MCF 10A (cell line): ENCODE results near the gene CCDC148. TPM values are rescaled to one million over a fixed set of nuclear protein-coding genes. Genes with fewer than 3 reads are reported as not detected.

Experiments used
- BruUV-seq: library from RNA; stranded (reverse); fragments of 400-500 nt; replicated peaks from 2 replicates; lab custom pipeline; 2021; lab: Mats Ljungman, UMichigan
- CTCF ChIA-PET: fragments of 300-600 bp; sonication (Branson Sonifier 250); formaldehyde crosslinking; extraction: SDS; loops from one replicate; lab custom pipeline; 2021; ENCODE audit warnings: antibody characterized with exemption, inconsistent platforms; lab: Yijun Ruan, JAX
- POLR2A ChIA-PET: fragments of 300-600, 350-650 bp; sonication (Branson Sonifier 250); formaldehyde crosslinking; extraction: SDS; loops from one replicate; lab custom pipeline; 2020; ENCODE audit warnings: antibody characterized with exemption, inconsistent platforms; lab: Yijun Ruan, JAX
- DNase-seq: peaks from one replicate; pipeline ENCODE4 v3.0.0-alpha.2; 2018; ENCODE audit not compliant: unreplicated experiment
- H3K27ac Mint-ChIP-seq: one replicate; pipeline ENCODE4 v1.8.0; 2022; ENCODE audit warnings: mild to moderate bottlenecking, low read depth, mixed read lengths; ENCODE audit not compliant: unreplicated experiment
- H3K27me3 Mint-ChIP-seq: one replicate; pipeline ENCODE4 v1.8.0; 2022; ENCODE audit warnings: mixed read lengths; ENCODE audit not compliant: insufficient read depth, unreplicated experiment
- H3K36me3 Mint-ChIP-seq: one replicate; pipeline ENCODE4 v1.8.0; 2022; ENCODE audit warnings: mild to moderate bottlenecking, moderate library complexity, mixed read lengths; ENCODE audit not compliant: insufficient read depth, unreplicated experiment
- H3K4me1 Mint-ChIP-seq: one replicate; pipeline ENCODE4 v1.8.0; 2022; ENCODE audit warnings: mixed read lengths; ENCODE audit not compliant: insufficient read depth, unreplicated experiment
- H3K4me3 Mint-ChIP-seq: one replicate; pipeline ENCODE4 v1.8.0; 2022; ENCODE audit warnings: mild to moderate bottlenecking, moderate library complexity, mixed read lengths; ENCODE audit not compliant: unreplicated experiment
- H3K9me3 Mint-ChIP-seq: one replicate; pipeline ENCODE4 v1.8.0; 2022; ENCODE audit warnings: mixed read lengths; ENCODE audit not compliant: unreplicated experiment
- CTCF ChIP-seq: fragments of 200-600 bp; IDR thresholded peaks from one replicate; pipeline ENCODE4 v1.8.0; 2022; ENCODE audit warnings: antibody characterized with exemption, mild to moderate bottlenecking; ENCODE audit not compliant: unreplicated experiment
- intact Hi-C: fragments of 100-400 bp; cut with micrococcal nuclease; formaldehyde crosslinking; loops from 2 replicates; pipeline ENCODE4 v1.14.1; 2022
- total RNA-seq: library from RNA; stranded (reverse); gene quantifications from 2 replicates; pipeline ENCODE4 v1.2.3, GENCODE V29; 2022

The CCDC148 gene
- total RNA-seq, 1 experiment from 2014 or later: 0.51 TPM

DNA sequence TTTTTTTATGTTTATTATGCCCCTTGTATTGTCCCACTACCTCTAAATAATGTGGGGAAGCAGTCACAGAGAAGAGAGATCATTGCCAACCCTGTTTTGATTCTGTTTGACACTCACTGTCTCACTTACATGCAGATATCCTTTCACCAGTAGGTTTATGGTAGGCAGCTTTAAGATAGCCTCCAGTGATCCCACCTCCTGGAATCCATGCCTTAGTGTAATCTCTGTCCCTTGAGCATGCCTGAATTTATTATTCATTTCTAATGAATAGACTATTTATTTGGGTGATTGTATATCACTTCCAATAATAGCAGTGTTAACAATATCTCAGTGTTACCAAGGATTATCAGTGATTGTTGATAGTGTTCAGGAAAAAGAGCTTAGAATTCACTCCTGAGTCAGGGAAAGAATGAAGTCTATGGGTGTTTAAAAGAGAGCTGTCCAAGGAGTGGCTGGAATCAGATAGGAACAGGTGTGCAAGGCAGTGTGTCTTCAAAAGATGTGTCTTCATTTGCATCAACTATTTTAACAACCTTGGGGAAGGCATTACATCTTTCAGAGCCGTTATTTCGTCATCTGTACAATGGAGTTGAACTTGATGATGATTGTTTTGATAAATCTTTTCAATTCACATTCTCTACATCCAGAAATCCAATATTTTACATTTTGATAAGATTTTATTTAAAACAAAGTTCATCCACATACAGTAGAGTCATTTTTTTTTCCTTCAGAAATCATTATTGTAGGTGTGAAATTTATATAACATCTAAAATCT, 32.1 kb upstream of the CCDC148 start:
- Mint-ChIP-seq H3K36me3 (no peaks in the 10 kb centered on the region), H3K4me1 (peaks cover 39% of the 10 kb centered on the region), H3K27ac (peak overlapping the region; percentile 2), H3K4me3 (no peak overlapping the region), H3K9me3 (no peaks in the 10 kb centered on the region), H3K27me3 (no peaks in the 10 kb centered on the region)
- CTCF ChIA-PET: interaction anchor here (0.6 to 1.5 kb wide), 3 partner anchors 10 to 31 kb away, joined by 3 to 5 read pairs (median 3); no protein-coding TSS in a partner anchor
- BruUV-seq: no TSS peak
- DNase-seq: no peak
- intact Hi-C loops: no loop called here
- no peak for TF ChIP-seq CTCF
- POLR2A ChIA-PET: interaction anchor here (0.6 to 4.3 kb wide), 6 partner anchors 9 to 146 kb away, joined by 3 to 24 read pairs (median 5); no protein-coding TSS in a partner anchor

DNA sequence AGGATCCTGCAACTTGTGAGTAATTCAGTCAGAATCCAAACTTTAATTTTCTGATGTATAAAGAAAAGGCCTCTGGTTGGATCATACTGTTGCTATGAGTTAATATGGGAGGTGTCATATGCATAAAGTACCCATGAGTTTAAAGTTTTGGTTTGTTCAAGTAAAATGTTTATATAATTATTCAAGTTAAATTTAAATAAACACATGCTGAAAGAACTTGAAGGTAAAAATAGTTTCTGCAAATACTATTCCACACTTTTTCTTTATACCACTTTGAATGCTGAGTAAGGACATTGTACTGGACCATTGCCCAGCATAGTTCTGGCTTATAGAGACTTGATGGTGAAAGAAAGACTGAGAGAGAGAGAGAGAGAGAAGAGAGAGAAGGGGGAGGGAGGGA, 30.9 kb upstream of the CCDC148 start:
- DNase-seq: peak; percentile 34
- BruUV-seq: no TSS peak
- no peak overlapping the region for H3K4me3 Mint-ChIP-seq
- ChIA-PET CTCF (interaction anchor here (0.7 to 0.9 kb wide), 2 partner anchors 10 to 29 kb away, joined by 3 to 4 read pairs; no protein-coding TSS in a partner anchor), POLR2A (interaction anchor here (0.7 to 4.3 kb wide), 5 partner anchors 10 to 128 kb away, joined by 3 to 24 read pairs (median 7); partner anchors contain the start of genes CCDC148 and PKP4)
- no peaks in the 10 kb centered on the region for H3K27me3 Mint-ChIP-seq
- peaks cover under 1% of the 10 kb centered on the region for H3K36me3 Mint-ChIP-seq
- H3K9me3 Mint-ChIP-seq: no peaks in the 10 kb centered on the region
- peak overlapping the region; percentile 2 for H3K27ac Mint-ChIP-seq
- TF ChIP-seq CTCF: no peak
- peaks cover 47% of the 10 kb centered on the region for H3K4me1 Mint-ChIP-seq
- intact Hi-C loops: no loop called here

DNA sequence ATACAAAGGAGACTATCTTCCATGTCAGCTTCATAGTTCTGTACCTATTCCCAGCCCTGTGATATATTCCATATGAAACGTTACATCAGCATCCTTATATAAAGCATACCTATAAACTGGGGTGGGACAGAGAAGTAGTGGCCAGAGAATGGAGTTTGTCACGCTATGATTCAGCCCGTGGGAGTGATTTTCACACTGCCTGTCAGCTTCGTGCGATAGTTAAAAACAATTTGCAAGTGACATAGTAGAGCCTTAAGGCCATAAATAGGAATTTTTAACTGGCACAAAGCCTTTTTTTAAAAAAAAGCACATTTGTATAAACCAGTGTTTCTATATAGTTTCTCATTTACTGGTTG, 30.4 kb upstream of the CCDC148 start:
- H3K4me1 Mint-ChIP-seq: peaks cover 49% of the 10 kb centered on the region
- POLR2A ChIA-PET: interaction anchor here (0.6 to 4.3 kb wide), 4 partner anchors 11 to 198 kb away, joined by 3 to 24 read pairs (median 10); partner anchors contain the start of genes CCDC148 and PKP4
- CTCF ChIA-PET: interaction anchor here (0.8 kb wide), 1 partner anchor 21 kb away, joined by 3 read pairs; no protein-coding TSS in a partner anchor
- no peak for TF ChIP-seq CTCF
- no TSS peak for BruUV-seq
- no peaks in the 10 kb centered on the region for H3K9me3 Mint-ChIP-seq
- no peak overlapping the region for H3K27ac Mint-ChIP-seq
- no peaks in the 10 kb centered on the region for H3K27me3 Mint-ChIP-seq
- peak; percentile 42 for DNase-seq
- intact Hi-C loops: no loop called here
- H3K4me3 Mint-ChIP-seq: no peak overlapping the region
- peaks cover 4% of the 10 kb centered on the region for H3K36me3 Mint-ChIP-seq
